C4-2B (cell line): ENCODE results near the gene SLC35E2B.
"Not testable (repeated sequence)": the region's sequence is repeated elsewhere in the genome, so short reads cannot be mapped to it uniquely, and the experiment has no call there.

ENCODE experiments used
- ZFX ChIP-seq: fragments of 450-650 bp; IDR thresholded peaks from 2 replicates; pipeline ENCODE4 v1.6.1; 2017
- TF ChIP-seq, protein P1 (sequence below): fragments of 450-650 bp; conservative IDR thresholded peaks from 2 replicates; pipeline ENCODE4 v1.5.1; 2017; ENCODE audit warnings: mild to moderate bottlenecking

DNA sequence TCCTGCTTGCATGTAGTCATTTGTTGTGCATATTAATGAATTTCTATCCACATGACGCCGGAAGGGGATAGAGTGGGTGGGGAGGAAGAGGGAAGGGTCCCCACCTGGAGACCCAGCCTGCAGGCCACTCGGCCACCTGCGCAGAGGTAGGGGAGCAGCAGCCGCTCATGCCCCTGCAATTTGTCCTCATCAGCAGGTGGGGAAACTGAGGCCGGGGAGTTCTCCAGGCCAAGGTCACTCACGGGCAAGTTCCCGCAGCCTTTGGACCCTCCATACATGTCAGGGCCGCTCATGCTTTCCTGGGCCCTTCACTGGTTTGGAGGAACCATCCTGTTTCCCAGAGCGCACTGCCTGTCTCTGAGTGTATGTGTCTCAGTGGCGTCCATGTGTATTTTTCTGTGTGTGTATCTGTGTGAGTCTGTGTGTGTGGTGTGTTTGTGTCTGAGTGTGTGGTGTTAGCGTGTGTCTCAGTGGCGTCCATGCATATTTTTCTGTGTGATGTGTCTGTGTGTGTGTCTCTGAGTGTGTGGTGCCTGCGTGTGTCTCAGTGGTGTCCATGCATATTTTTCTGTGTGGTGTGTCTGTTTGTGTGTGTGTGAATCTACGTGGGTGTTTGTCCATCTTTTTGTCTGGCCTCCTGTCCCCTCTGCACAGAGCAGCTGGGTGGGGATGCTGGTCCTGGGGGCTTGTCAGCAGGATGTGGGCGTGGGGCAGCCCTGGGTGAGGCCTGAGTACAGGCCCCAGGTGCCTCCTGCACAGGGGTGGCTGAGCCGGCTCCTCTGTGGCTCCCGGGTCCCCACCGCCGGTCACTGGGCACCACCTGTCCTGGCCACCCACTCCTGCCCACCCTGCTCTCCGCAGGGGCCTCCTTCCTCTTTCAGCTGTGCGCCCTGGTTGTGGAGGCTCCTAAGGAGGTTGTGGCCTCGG lies 4.1 kb upstream of the SLC35E2B start:
- TF ChIP-seq, protein P1, sequence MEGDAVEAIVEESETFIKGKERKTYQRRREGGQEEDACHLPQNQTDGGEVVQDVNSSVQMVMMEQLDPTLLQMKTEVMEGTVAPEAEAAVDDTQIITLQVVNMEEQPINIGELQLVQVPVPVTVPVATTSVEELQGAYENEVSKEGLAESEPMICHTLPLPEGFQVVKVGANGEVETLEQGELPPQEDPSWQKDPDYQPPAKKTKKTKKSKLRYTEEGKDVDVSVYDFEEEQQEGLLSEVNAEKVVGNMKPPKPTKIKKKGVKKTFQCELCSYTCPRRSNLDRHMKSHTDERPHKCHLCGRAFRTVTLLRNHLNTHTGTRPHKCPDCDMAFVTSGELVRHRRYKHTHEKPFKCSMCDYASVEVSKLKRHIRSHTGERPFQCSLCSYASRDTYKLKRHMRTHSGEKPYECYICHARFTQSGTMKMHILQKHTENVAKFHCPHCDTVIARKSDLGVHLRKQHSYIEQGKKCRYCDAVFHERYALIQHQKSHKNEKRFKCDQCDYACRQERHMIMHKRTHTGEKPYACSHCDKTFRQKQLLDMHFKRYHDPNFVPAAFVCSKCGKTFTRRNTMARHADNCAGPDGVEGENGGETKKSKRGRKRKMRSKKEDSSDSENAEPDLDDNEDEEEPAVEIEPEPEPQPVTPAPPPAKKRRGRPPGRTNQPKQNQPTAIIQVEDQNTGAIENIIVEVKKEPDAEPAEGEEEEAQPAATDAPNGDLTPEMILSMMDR, result not testable (repeated sequence)
- TF ChIP-seq ZFX, result not testable (repeated sequence)
